Endothelial cell of umbilical vein (primary cell): ENCODE measurements around the gene CELF2. TPM values are rescaled to one million over a fixed set of nuclear protein-coding genes. Genes with fewer than 3 reads are reported as not detected.

Experiments used
- BruUV-seq: library from RNA; stranded (reverse); fragments of 400-500 nt; replicated peaks from 2 replicates; lab custom pipeline; 2021; lab: Mats Ljungman, UMichigan
- CTCF ChIA-PET: fragments of 300-600, 350-600 bp; sonication (Branson Sonifier 250); formaldehyde crosslinking; loops from one replicate; lab custom pipeline; 2021; ENCODE audit warnings: antibody characterized with exemption, inconsistent platforms; lab: Charles Lee
- POLR2A ChIA-PET: fragments of 300-600, 350-600 bp; sonication (Branson Sonifier 250); formaldehyde crosslinking; loops from one replicate; lab custom pipeline; 2021; ENCODE audit warnings: antibody characterized with exemption, inconsistent platforms; lab: Charles Lee
- DNase-seq: peaks from one replicate; pipeline ENCODE4 v3.0.0-alpha.2; 2011; ENCODE audit warnings: low read depth, low spot score
- FAIRE-seq: peaks from 2 replicates; lab custom pipeline; 2011; peaks lifted over from hg19 to GRCh38; lab: Jason Lieb, UNC
- H2AFZ ChIP-seq: 2 replicates; pipeline ENCODE4 v1.6.0; 2012; ENCODE audit warnings: low read depth, low read length, control low read depth, inconsistent platforms
- H3K27ac ChIP-seq: 2 replicates; pipeline ENCODE4 v1.5.1; 2011; ENCODE audit warnings: low read depth, mild to moderate bottlenecking, control low read depth, low read length, moderate library complexity; ENCODE audit not compliant: insufficient read depth
- H3K27me3 ChIP-seq, 2 experiments: 2 replicates each; pipeline versions ENCODE4 v1.6.0 to v1.6.1; 2011; ENCODE audit warnings: low read length in 2 of 2, mixed read lengths in 1 of 2; ENCODE audit not compliant: control insufficient read depth in 2 of 2, insufficient read depth in 2 of 2
- H3K36me3 ChIP-seq, 2 experiments: 2 replicates in 1 of 2; 3 replicates in 1 of 2; pipeline ENCODE4 v1.5.1; 2011; ENCODE audit warnings: low read length in 2 of 2, mild to moderate bottlenecking in 1 of 2, moderate library complexity in 1 of 2; ENCODE audit not compliant: control insufficient read depth in 2 of 2, insufficient read depth in 2 of 2; ENCODE audit errors: extremely low read depth in 1 of 2
- H3K4me1 ChIP-seq: 3 replicates; pipeline ENCODE4 v1.5.1; 2011; ENCODE audit warnings: mild to moderate bottlenecking, low read length; ENCODE audit not compliant: control insufficient read depth, insufficient read depth; ENCODE audit errors: extremely low read depth
- H3K4me2 ChIP-seq: 2 replicates; pipeline ENCODE4 v1.6.1; 2011; ENCODE audit warnings: low read length, control low read depth, mixed read lengths; ENCODE audit not compliant: insufficient read depth
- H3K4me3 ChIP-seq, 3 experiments: fragments of 200-600 bp in 1 of 3; sonication (generic), shearing (Covaris generic) in 1 of 3; replicated peaks in 1 of 3; 2 replicates each; pipeline ENCODE4 v1.5.1; 2011 to 2016; ENCODE audit warnings: control low read depth in 3 of 3, low read length in 3 of 3, mild to moderate bottlenecking in 2 of 3, inconsistent platforms in 1 of 3, low read depth in 1 of 3, moderate library complexity in 1 of 3; ENCODE audit not compliant: insufficient read depth in 1 of 3
- H3K79me2 ChIP-seq: 2 replicates; pipeline ENCODE4 v1.6.0; 2012; ENCODE audit warnings: low read length, inconsistent platforms; ENCODE audit not compliant: control insufficient read depth, insufficient read depth
- H3K9ac ChIP-seq: replicated peaks from 2 replicates; pipeline ENCODE3; 2011; ENCODE audit warnings: low read length, control low read depth; ENCODE audit not compliant: insufficient read depth; ENCODE audit errors: extremely low read depth
- H3K9me1 ChIP-seq: replicated peaks from 3 replicates; pipeline ENCODE4 v1.6.0; 2011; ENCODE audit warnings: mild to moderate bottlenecking, low read length; ENCODE audit not compliant: control insufficient read depth, insufficient read depth; ENCODE audit errors: extremely low read depth
- H3K9me3 ChIP-seq: replicated peaks from 2 replicates; pipeline ENCODE4 v1.5.1; 2012; ENCODE audit warnings: low read length, inconsistent platforms; ENCODE audit not compliant: control insufficient read depth, insufficient read depth
- H4K20me1 ChIP-seq: replicated peaks from 2 replicates; pipeline ENCODE3; 2011; ENCODE audit warnings: mild to moderate bottlenecking, low read length; ENCODE audit not compliant: control insufficient read depth, insufficient read depth; ENCODE audit errors: extremely low read depth
- CTCF ChIP-seq, 2 donors: IDR thresholded peaks; 1 replicate in 1 of 2; 2 replicates in 1 of 2; pipeline ENCODE4 v1.5.1; 2011; ENCODE audit warnings: low read length in 2 of 2, mild to moderate bottlenecking in 2 of 2, moderate library complexity in 2 of 2, control low read depth in 1 of 2, inconsistent platforms in 1 of 2, low read depth in 1 of 2; ENCODE audit not compliant: insufficient read depth in 1 of 2; ENCODE audit errors: extremely low read depth in 1 of 2
- EZH2 ChIP-seq: IDR thresholded peaks from 2 replicates; pipeline ENCODE4 v1.6.1; 2012; ENCODE audit warnings: borderline replicate concordance, low read depth, mild to moderate bottlenecking, moderate library complexity, low read length, inconsistent platforms; ENCODE audit not compliant: severe bottlenecking
- FOS ChIP-seq: IDR thresholded peaks from 2 replicates; pipeline ENCODE4 v1.6.1; 2011; ENCODE audit warnings: mild to moderate bottlenecking, low read length, moderate library complexity, borderline replicate concordance; ENCODE audit not compliant: insufficient read depth
- GATA2 ChIP-seq: IDR thresholded peaks from 2 replicates; pipeline ENCODE4 v1.7.0; 2011; ENCODE audit warnings: low read depth, mild to moderate bottlenecking, moderate library complexity, mixed read lengths, low read length; ENCODE audit not compliant: insufficient read length, insufficient read depth
- JUN ChIP-seq: IDR thresholded peaks from 2 replicates; pipeline ENCODE4 v1.6.1; 2011; ENCODE audit warnings: borderline replicate concordance, low read depth; ENCODE audit not compliant: insufficient read length, insufficient read depth
- MAX ChIP-seq: IDR thresholded peaks from 2 replicates; pipeline ENCODE4 v1.6.1; 2011; ENCODE audit not compliant: insufficient read depth, insufficient read length
- MYC ChIP-seq: IDR thresholded peaks from one replicate; pipeline ENCODE4 v1.6.1; 2011; ENCODE audit warnings: mild to moderate bottlenecking, low read depth, low read length
- POLR2A ChIP-seq: IDR thresholded peaks from 2 replicates; pipeline ENCODE4 v1.6.1; 2012; ENCODE audit warnings: low read depth, mild to moderate bottlenecking, control low read depth, low read length
- POLR2AphosphoS5 ChIP-seq: IDR thresholded peaks from 2 replicates; pipeline ENCODE4 v1.6.1; 2012; ENCODE audit warnings: low read depth, mild to moderate bottlenecking, control low read depth, low read length, moderate library complexity; ENCODE audit not compliant: insufficient read depth
- dilution Hi-C: fragments of 300-500 bp; cut with MboI; formaldehyde crosslinking; loops from one replicate; pipeline ENCODE4 v1.15.0; 2019; ENCODE audit warnings: low sequenced_read_pairs; ENCODE audit not compliant: extremely low pct_ligation_motif_present
- intact Hi-C: fragments of 100-400 bp; cut with micrococcal nuclease; formaldehyde crosslinking; loops from one replicate; pipeline ENCODE4 v1.10.0; 2022
- polyA plus RNA-seq, 4 experiments: library from polyadenylated mRNA; depleted of rRNA in 3 of 4; stranded (reverse) in 3 of 4; unstranded in 1 of 4; fragments of >200 nt; gene quantifications; 2 replicates each; pipeline versions ENCODE4 v1.2.1 to v1.2.3, GENCODE V29; 2011 to 2012; ENCODE audit warnings: missing spikeins in 1 of 4
- total RNA-seq: library from RNA; stranded (reverse); gene quantifications from 2 replicates; pipeline ENCODE4 v1.2.3, GENCODE V29; 2021

The CELF2 gene
- total and polyA plus RNA-seq, 2 donors (not counting 3 experiments of a cell fraction or from before 2014, with no cell fraction given), result 21.6 to 42.6 TPM

GRCh38 chr10:11148142-11149028 lies 130.7 kb downstream of the CELF2 start:
- Histone ChIP-seq H4K20me1 (no peaks in the 10 kb centered on the region), H3K9me1 (no peaks in the 10 kb centered on the region), H3K79me2 (no peaks in the 10 kb centered on the region), H3K4me1 (peaks cover 16% of the 10 kb centered on the region), H2AFZ (no peak overlapping the region), H3K36me3 (no peaks in the 10 kb centered on the region), H3K27me3 (no peaks in the 10 kb centered on the region), H3K27ac (no peak overlapping the region), H3K9me3 (no peaks in the 10 kb centered on the region), H3K9ac (no peak overlapping the region), H3K4me3 (no peak overlapping the region), H3K4me2 (no peak overlapping the region)
- CTCF ChIA-PET, result no interaction called here
- dilution Hi-C loops (no loop called here), intact Hi-C loops (no loop called here)
- no peak for TF ChIP-seq JUN
- no peak for TF ChIP-seq POLR2AphosphoS5
- TF ChIP-seq EZH2, result no peak
- no peak for TF ChIP-seq MAX
- TF ChIP-seq CTCF (IDR thresholded peaks at IDR 0.05; ENCODE audit: extremely low read depth in 1 of 2, insufficient read depth in 1 of 2, low read depth in 1 of 2, low read length in 2 of 2), result no peak
- TF ChIP-seq MYC, result no peak
- no peak for TF ChIP-seq GATA2
- TF ChIP-seq FOS, result no peak
- TF ChIP-seq POLR2A, result no peak
- DNase-seq (no peak), FAIRE-seq (no peak)
- POLR2A ChIA-PET, result no interaction called here
- no TSS peak for BruUV-seq
